ENCODE measurements around the gene LPAR2. TPM values are rescaled to one million over a fixed set of nuclear protein-coding genes. Genes with fewer than 3 reads are reported as not detected.

LPAR2 gene
- total RNA-seq, 1 donor from 2014 or later = 27.4 TPM

GRCh38 chr19:19595171-19595701 is 32.8 kb downstream of the LPAR2 start:
- intact Hi-C loops (cut with micrococcal nuclease) = no loop called here
- no peak for DNase-seq (ENCODE audit: low spot score)
- peaks cover 41% of the 10 kb centered on the region for H3K36me3 Mint-ChIP-seq (ENCODE audit: low read depth)
- peak overlapping the region; percentile 15 for H3K4me3 Mint-ChIP-seq
- no peaks in the 10 kb centered on the region for H3K27me3 Mint-ChIP-seq (ENCODE audit: insufficient read depth)
- H3K9me3 Mint-ChIP-seq = no peaks in the 10 kb centered on the region
- H3K27ac Mint-ChIP-seq = peak overlapping the region; percentile 95
- peaks cover 73% of the 10 kb centered on the region for H3K4me1 Mint-ChIP-seq (ENCODE audit: low read depth)

DNA sequence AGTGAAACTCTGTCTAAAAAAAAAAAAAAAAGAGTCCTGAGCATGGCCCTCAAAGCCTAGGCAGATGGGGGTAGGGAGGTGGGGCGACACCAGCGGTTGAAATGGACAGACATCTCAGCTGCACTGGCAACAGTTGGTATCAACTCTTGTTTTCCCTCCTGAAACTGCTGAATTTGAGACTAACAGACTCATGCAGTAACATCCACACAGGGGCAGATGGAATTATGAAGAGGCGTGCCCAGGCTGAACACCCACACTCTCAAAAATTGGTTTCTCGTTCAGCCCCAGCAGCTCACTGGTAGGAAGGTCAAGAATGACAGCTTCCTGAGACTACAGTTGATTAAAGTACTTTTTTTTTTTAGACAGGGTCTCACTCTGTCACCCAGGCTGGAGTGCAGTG is 33.6 kb downstream of the LPAR2 start:
- Mint-ChIP-seq H3K27ac (peak overlapping the region; percentile 89), H3K27me3 (ENCODE audit: insufficient read depth) (no peaks in the 10 kb centered on the region), H3K36me3 (ENCODE audit: low read depth) (peaks cover 49% of the 10 kb centered on the region), H3K4me1 (ENCODE audit: low read depth) (peaks cover 80% of the 10 kb centered on the region), H3K9me3 (no peaks in the 10 kb centered on the region), H3K4me3 (peak overlapping the region; percentile 39)
- DNase-seq (ENCODE audit: low spot score) = no peak
- intact Hi-C loops (cut with micrococcal nuclease) = loop anchor here (5.0 kb wide), 1 partner anchor 137 kb away; no protein-coding TSS in a partner anchor

DNA sequence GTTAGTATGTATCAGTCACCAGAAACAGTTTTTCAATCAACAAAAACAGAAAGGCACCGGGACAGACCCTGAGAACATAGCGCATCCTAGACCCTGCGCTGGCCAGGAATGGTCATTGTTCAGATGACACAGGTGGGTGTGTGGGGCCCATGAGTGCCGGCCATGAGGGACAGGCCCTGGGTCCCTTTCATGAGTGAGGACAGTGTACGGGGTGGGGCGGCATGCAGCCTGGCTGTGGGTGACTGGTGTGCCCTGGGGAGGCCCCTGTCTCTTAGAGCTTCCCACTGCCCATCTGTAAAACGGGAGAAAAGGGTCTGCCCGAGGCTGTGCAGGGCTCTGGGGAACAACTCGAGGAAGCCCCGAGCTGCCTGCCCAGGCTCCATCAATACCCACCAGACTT is 35.3 kb downstream of the LPAR2 start:
- Mint-ChIP-seq H3K9me3 (no peaks in the 10 kb centered on the region), H3K4me3 (no peak overlapping the region), H3K4me1 (ENCODE audit: low read depth) (peaks cover 82% of the 10 kb centered on the region), H3K36me3 (ENCODE audit: low read depth) (peaks cover 50% of the 10 kb centered on the region), H3K27ac (peak overlapping the region; percentile 97), H3K27me3 (ENCODE audit: insufficient read depth) (no peaks in the 10 kb centered on the region)
- intact Hi-C loops (cut with micrococcal nuclease) = loop anchor here (5.0 kb wide), 1 partner anchor 135 kb away; no protein-coding TSS in a partner anchor
- DNase-seq (ENCODE audit: low spot score) = no peak

DNA sequence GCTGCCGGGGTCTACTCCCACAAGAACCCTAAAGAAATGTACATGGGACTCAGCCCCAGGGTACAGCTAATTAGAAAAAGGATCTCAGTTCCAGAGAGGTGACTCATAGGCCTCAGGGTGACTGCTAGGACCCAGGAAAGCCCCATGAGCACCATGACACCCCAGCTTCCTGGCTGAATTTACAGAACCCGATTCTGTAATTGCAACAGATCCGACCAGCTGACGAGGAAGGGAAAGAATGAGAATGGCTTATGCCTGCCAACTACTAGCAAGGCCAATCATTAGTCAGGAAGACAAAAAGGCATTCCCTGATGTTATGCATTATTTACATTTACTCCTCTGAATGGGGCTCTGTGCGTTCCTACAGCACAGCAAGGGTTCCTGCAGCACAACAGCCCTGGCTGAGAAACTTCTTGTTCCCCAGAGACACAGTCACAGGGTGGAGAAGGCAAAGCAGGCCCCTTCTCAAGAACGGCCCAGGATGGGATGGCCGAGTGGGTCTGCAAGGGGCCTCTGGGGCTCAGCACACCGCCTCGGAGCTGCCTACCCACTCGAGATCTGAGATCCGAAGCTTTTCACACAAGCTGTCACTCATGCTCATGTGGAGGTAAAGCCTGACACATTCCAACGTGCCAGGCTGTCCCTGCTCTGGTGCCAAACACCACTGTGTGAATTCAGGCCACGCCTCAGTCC is 36.7 kb downstream of the LPAR2 start:
- intact Hi-C loops (cut with micrococcal nuclease) = loop anchor here (1.0 to 5.0 kb wide), 6 partner anchors 22 to 134 kb away; partner anchors contain the start of genes ATP13A1, GMIP and PBX4
- H3K36me3 Mint-ChIP-seq (ENCODE audit: low read depth) = peaks cover 45% of the 10 kb centered on the region
- no peaks in the 10 kb centered on the region for H3K9me3 Mint-ChIP-seq
- H3K4me1 Mint-ChIP-seq (ENCODE audit: low read depth) = peaks cover 77% of the 10 kb centered on the region
- no peaks in the 10 kb centered on the region for H3K27me3 Mint-ChIP-seq (ENCODE audit: insufficient read depth)
- peak overlapping the region; percentile 97 for H3K27ac Mint-ChIP-seq
- peak; percentile 75 for DNase-seq (ENCODE audit: low spot score)
- H3K4me3 Mint-ChIP-seq = peak overlapping the region; percentile 74

DNA sequence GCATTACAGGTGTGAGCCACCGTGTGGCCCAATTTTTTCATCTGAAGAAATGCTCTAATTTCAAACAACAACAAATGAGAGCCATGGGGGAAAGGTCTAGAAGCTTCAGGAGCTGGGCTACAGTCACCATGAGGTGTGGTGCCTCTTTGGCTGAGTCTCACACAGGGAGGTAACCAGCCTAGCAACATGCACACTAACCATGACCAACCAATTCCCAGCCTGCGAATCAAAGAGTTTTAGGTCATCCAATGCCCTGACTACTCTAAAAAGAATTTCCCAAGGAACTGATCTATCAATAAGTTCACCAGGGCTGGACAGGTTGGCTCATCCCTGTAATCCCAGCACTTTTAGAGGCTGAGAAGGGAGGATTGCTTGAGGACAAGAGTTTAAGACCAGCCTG is 39.5 kb downstream of the LPAR2 start:
- Mint-ChIP-seq H3K36me3 (ENCODE audit: low read depth) (peaks cover 46% of the 10 kb centered on the region), H3K4me1 (ENCODE audit: low read depth) (peaks cover 66% of the 10 kb centered on the region), H3K9me3 (no peaks in the 10 kb centered on the region), H3K4me3 (no peak overlapping the region), H3K27me3 (ENCODE audit: insufficient read depth) (no peaks in the 10 kb centered on the region), H3K27ac (peak overlapping the region; percentile 97)
- no peak for DNase-seq (ENCODE audit: low spot score)
- intact Hi-C loops (cut with micrococcal nuclease) = no loop called here

- no peak for DNase-seq (ENCODE audit: low spot score)
- H3K27ac Mint-ChIP-seq = peak overlapping the region; percentile 97
- H3K9me3 Mint-ChIP-seq = no peaks in the 10 kb centered on the region
- H3K4me1 Mint-ChIP-seq (ENCODE audit: low read depth) = peaks cover 62% of the 10 kb centered on the region
- no peak overlapping the region for H3K4me3 Mint-ChIP-seq
- H3K36me3 Mint-ChIP-seq (ENCODE audit: low read depth) = peaks cover 41% of the 10 kb centered on the region
- no peaks in the 10 kb centered on the region for H3K27me3 Mint-ChIP-seq (ENCODE audit: insufficient read depth)
- intact Hi-C loops (cut with micrococcal nuclease) = no loop called here
Measured at GRCh38 chr19:19587771-19588170, 40.2 kb downstream of the LPAR2 start.

DNA sequence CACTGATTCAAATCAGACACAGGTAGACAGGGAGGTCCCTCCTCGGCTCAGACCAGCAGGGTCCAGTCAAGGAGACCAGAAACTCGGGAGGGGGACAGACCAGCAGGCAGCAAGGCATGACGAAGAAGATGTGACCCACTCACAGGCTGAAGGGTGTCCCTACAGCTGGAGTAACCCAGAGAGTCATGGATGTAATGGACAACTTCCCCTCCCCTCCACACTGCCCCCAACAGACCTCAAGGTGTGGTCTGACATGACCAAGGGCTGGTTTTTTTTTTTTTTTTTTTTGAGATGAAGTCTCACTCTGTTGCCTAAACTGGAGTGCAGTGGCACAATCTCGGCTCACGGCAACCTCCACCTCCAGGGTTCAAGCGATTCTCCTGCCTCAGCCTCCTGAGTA is 43.7 kb downstream of the LPAR2 start:
- peaks cover 25% of the 10 kb centered on the region for H3K36me3 Mint-ChIP-seq (ENCODE audit: low read depth)
- no peak overlapping the region for H3K4me3 Mint-ChIP-seq
- intact Hi-C loops (cut with micrococcal nuclease) = loop anchor here (5.0 kb wide), 1 partner anchor 33 kb away; the partner anchor contains the start of gene PBX4
- H3K27ac Mint-ChIP-seq = no peak overlapping the region
- no peak for DNase-seq (ENCODE audit: low spot score)
- no peaks in the 10 kb centered on the region for H3K9me3 Mint-ChIP-seq
- peaks cover 56% of the 10 kb centered on the region for H3K4me1 Mint-ChIP-seq (ENCODE audit: low read depth)
- H3K27me3 Mint-ChIP-seq (ENCODE audit: insufficient read depth) = no peaks in the 10 kb centered on the region

DNA sequence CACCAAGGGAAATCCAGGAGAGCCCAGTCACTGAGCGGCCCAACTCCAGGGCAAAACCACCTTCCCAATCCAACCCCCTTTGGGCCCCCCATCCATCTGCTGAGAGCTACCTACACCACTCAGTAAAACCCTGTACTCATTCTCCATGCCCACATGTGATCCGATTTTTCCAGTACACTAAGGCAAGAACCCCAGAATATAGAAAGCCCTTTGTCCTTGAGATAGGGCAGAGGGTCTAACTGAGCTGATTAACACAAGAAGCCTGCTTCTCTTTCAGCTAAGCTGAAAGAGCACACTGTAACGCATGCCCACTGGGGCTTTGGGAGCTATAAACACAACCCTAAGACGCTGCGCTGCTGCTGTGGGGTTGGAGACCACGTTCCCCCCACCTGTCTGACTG is 45.5 kb downstream of the LPAR2 start:
- Mint-ChIP-seq H3K4me1 (ENCODE audit: low read depth) (peaks cover 41% of the 10 kb centered on the region), H3K36me3 (ENCODE audit: low read depth) (peaks cover 17% of the 10 kb centered on the region), H3K27me3 (ENCODE audit: insufficient read depth) (no peaks in the 10 kb centered on the region), H3K27ac (peak overlapping the region; percentile 58), H3K9me3 (no peaks in the 10 kb centered on the region), H3K4me3 (no peak overlapping the region)
- intact Hi-C loops (cut with micrococcal nuclease) = loop anchor here (5.0 kb wide), 1 partner anchor 35 kb away; the partner anchor contains the start of gene PBX4
- no peak for DNase-seq (ENCODE audit: low spot score)

GRCh38 chr19:19581391-19581790 is 46.6 kb downstream of the LPAR2 start:
- intact Hi-C loops (cut with micrococcal nuclease) = loop anchor here (5.0 kb wide), 1 partner anchor 36 kb away; the partner anchor contains the start of gene PBX4
- peaks cover 17% of the 10 kb centered on the region for H3K36me3 Mint-ChIP-seq (ENCODE audit: low read depth)
- H3K27me3 Mint-ChIP-seq (ENCODE audit: insufficient read depth) = no peaks in the 10 kb centered on the region
- H3K4me3 Mint-ChIP-seq = no peak overlapping the region
- peak overlapping the region; percentile 74 for H3K27ac Mint-ChIP-seq
- H3K4me1 Mint-ChIP-seq (ENCODE audit: low read depth) = peaks cover 39% of the 10 kb centered on the region
- DNase-seq (ENCODE audit: low spot score) = no peak
- H3K9me3 Mint-ChIP-seq = no peaks in the 10 kb centered on the region

GRCh38 chr19:19580418-19580817 is 47.6 kb downstream of the LPAR2 start:
- Mint-ChIP-seq H3K27me3 (ENCODE audit: insufficient read depth) (no peaks in the 10 kb centered on the region), H3K9me3 (no peaks in the 10 kb centered on the region), H3K27ac (peak overlapping the region; percentile 52), H3K36me3 (ENCODE audit: low read depth) (peaks cover 17% of the 10 kb centered on the region), H3K4me1 (ENCODE audit: low read depth) (peaks cover 34% of the 10 kb centered on the region), H3K4me3 (no peak overlapping the region)
- intact Hi-C loops (cut with micrococcal nuclease) = loop anchor here (5.0 kb wide), 1 partner anchor 37 kb away; the partner anchor contains the start of gene PBX4
- no peak for DNase-seq (ENCODE audit: low spot score)

GRCh38 chr19:19579533-19580361 is 48.3 kb downstream of the LPAR2 start:
- Mint-ChIP-seq H3K27me3 (ENCODE audit: insufficient read depth) (no peaks in the 10 kb centered on the region), H3K9me3 (no peaks in the 10 kb centered on the region), H3K4me1 (ENCODE audit: low read depth) (peaks cover 33% of the 10 kb centered on the region), H3K4me3 (no peak overlapping the region), H3K36me3 (ENCODE audit: low read depth) (peaks cover 15% of the 10 kb centered on the region), H3K27ac (peak overlapping the region; percentile 52)
- intact Hi-C loops (cut with micrococcal nuclease) = loop anchor here (5.0 kb wide), 1 partner anchor 38 kb away; the partner anchor contains the start of gene PBX4
- DNase-seq (ENCODE audit: low spot score) = no peak

DNA sequence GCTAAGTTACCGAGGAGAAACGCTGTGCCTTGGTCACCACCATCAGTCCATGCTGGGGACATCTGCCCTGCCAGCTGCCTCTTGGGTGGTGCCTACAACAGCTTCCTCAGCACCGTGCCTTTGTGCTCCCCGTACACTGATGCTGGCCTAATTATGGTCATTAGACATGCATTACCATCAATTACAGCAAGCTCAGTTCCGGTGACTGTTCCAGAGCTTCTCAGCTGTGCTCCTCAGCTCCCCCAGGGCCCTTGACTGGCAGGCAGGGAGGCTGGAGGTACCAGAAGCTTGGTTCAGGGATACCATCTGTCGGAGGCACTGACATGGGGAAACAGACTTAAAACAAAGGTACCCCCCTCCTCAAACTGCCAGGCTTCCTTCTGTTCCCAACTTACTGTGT is 49.8 kb downstream of the LPAR2 start:
- DNase-seq (ENCODE audit: low spot score) = no peak
- no peak overlapping the region for H3K27ac Mint-ChIP-seq
- intact Hi-C loops (cut with micrococcal nuclease) = no loop called here

More for the DNA sequence above, 49.8 kb downstream of the LPAR2 start:
- H3K27me3 Mint-ChIP-seq (ENCODE audit: insufficient read depth) = no peaks in the 10 kb centered on the region
- H3K9me3 Mint-ChIP-seq = no peaks in the 10 kb centered on the region
- peaks cover 33% of the 10 kb centered on the region for H3K4me1 Mint-ChIP-seq (ENCODE audit: low read depth)
- H3K36me3 Mint-ChIP-seq (ENCODE audit: low read depth) = peaks cover 13% of the 10 kb centered on the region
- H3K4me3 Mint-ChIP-seq = no peak overlapping the region
